ENCODE measurements around the gene MGARP.
"Not testable (repeated sequence)": the region's sequence is repeated elsewhere in the genome, so short reads cannot be mapped to it uniquely, and the experiment has no call there.

Gene MGARP

GRCh38 chr4:139295206-139295941 lies 15.3 kb upstream of the MGARP start:
- peak; percentile 97 for DNase-seq (ENCODE audit: low spot score)

- no peak for DNase-seq (ENCODE audit: low spot score)
These were observed 6.2 kb upstream of the MGARP start for GRCh38 chr4:139286186-139286698.

- no peak for DNase-seq (ENCODE audit: low spot score)
These were observed 2.7 kb upstream of the MGARP start for GRCh38 chr4:139282721-139283075.

- no peak for DNase-seq (ENCODE audit: low spot score)
These were observed 2.2 kb upstream of the MGARP start for GRCh38 chr4:139282065-139282720.

- DNase-seq (ENCODE audit: low spot score): no peak
These were observed 889 bp downstream of the MGARP start for GRCh38 chr4:139278912-139279759.

- no peak for DNase-seq (ENCODE audit: low spot score)
These were observed 1.5 kb downstream of the MGARP start for GRCh38 chr4:139278485-139278884.

- DNase-seq (ENCODE audit: low spot score): no peak
These were observed 4.7 kb downstream of the MGARP start for GRCh38 chr4:139275281-139275735.

GRCh38 chr4:139274790-139275189 lies 5.2 kb downstream of the MGARP start:
- DNase-seq (ENCODE audit: low spot score): no peak

- DNase-seq (ENCODE audit: low spot score): no peak
These were observed 6.2 kb downstream of the MGARP start for GRCh38 chr4:139273835-139274234.

- no peak for DNase-seq (ENCODE audit: low spot score)
These were observed 12.7 kb downstream of the MGARP start for GRCh38 chr4:139267301-139267700.

GRCh38 chr4:139266583-139267257 lies 13.3 kb downstream of the MGARP start:
- no peak for DNase-seq (ENCODE audit: low spot score)

- peak; percentile 12 for DNase-seq (ENCODE audit: low spot score)
These were observed 13.8 kb downstream of the MGARP start for GRCh38 chr4:139266208-139266582.

GRCh38 chr4:139265654-139266053 lies 14.4 kb downstream of the MGARP start:
- no peak for DNase-seq (ENCODE audit: low spot score)

GRCh38 chr4:139256349-139256748 lies 23.7 kb downstream of the MGARP start:
- DNase-seq (ENCODE audit: low spot score): no peak

- DNase-seq (ENCODE audit: low spot score): not testable (repeated sequence)
These were observed 24.4 kb downstream of the MGARP start for GRCh38 chr4:139255581-139255980.

GRCh38 chr4:139253713-139254112 lies 26.3 kb downstream of the MGARP start:
- DNase-seq (ENCODE audit: low spot score): no peak

- DNase-seq (ENCODE audit: low spot score): no peak
These were observed 27.0 kb downstream of the MGARP start for GRCh38 chr4:139253046-139253445.

GRCh38 chr4:139247700-139248238 lies 32.3 kb downstream of the MGARP start:
- DNase-seq (ENCODE audit: low spot score): no peak

GRCh38 chr4:139247241-139247640 lies 32.8 kb downstream of the MGARP start:
- DNase-seq (ENCODE audit: low spot score): no peak

- DNase-seq (ENCODE audit: low spot score): no peak
These were observed 33.9 kb downstream of the MGARP start for GRCh38 chr4:139246166-139246565.

- DNase-seq (ENCODE audit: low spot score): no peak
These were observed 34.4 kb downstream of the MGARP start for GRCh38 chr4:139245590-139245989.
